Ascending aorta (tissue), 2 donors: Measurements from ENCODE around the gene ENO3. TPM values are rescaled to one million over a fixed set of nuclear protein-coding genes. Genes with fewer than 3 reads are reported as not detected.
"Not testable (repeated sequence)": the region's sequence is repeated elsewhere in the genome, so short reads cannot be mapped to it uniquely, and the experiment has no call there.

Experiments
- DNase-seq, 2 donors: peaks; one replicate each; pipeline ENCODE4 v3.0.0-alpha.2; 2019; ENCODE audit warnings: low spot score in 2 of 2
- H3K27ac ChIP-seq, 2 donors: fragments of 200-600 bp; sonication (generic); one replicate each; pipeline ENCODE4 v1.5.1; 2016 to 2017; ENCODE audit warnings: mild to moderate bottlenecking in 1 of 2
- H3K27me3 ChIP-seq: fragments of 200-600 bp; sonication (generic); one replicate; pipeline ENCODE4 v1.5.1; 2017
- H3K36me3 ChIP-seq, 2 donors: fragments of 200-600 bp; sonication (generic); one replicate each; pipeline ENCODE4 v1.5.1; 2016
- H3K4me1 ChIP-seq, 2 donors: fragments of 200-600 bp; sonication (generic); one replicate each; pipeline ENCODE4 v1.5.1; 2016 to 2017; ENCODE audit warnings: mild to moderate bottlenecking in 1 of 2
- H3K4me3 ChIP-seq, 2 donors: fragments of 200-600 bp; sonication (generic); one replicate each; pipeline ENCODE4 v1.5.1; 2016 to 2017; ENCODE audit warnings: mild to moderate bottlenecking in 1 of 2
- H3K9me3 ChIP-seq, 2 donors: fragments of 200-600 bp; sonication (generic); one replicate each; pipeline ENCODE4 v1.5.1; 2016
- intact Hi-C: fragments of 100-400 bp; cut with DNase I; formaldehyde crosslinking; loops from one replicate; pipeline ENCODE4 v1.15.1; 2023
- total RNA-seq: library from RNA; depleted of rRNA; stranded (reverse); fragments of >200 nt; gene quantifications from one replicate; pipeline ENCODE4 v1.1.0, GENCODE V29; 2016
- TF ChIP-seq, protein P1 (sequence below), 3 experiments: fragments of 200-600 bp in 2 of 3; fragments of 450-650 bp in 1 of 3; sonication (generic) in 2 of 3; IDR thresholded peaks; one replicate each; pipeline ENCODE4 v1.5.1; 2016 to 2019; ENCODE audit warnings: antibody characterized with exemption in 3 of 3, mild to moderate bottlenecking in 1 of 3, moderate library complexity in 1 of 3

The ENO3 gene
- not detected for total RNA-seq

GRCh38 chr17:4950746-4951204 lies at the start of gene ENO3:
Gene ENO3, plus strand, starts transcription at chr17:4951119. Its CDS starts 711 bp downstream, at chr17:4951830.
- Histone ChIP-seq H3K4me1 (peaks cover 10 to 37% of the 10 kb centered on the region in 2 donors), H3K27me3 (no peaks in the 10 kb centered on the region), H3K9me3 (no peaks in the 10 kb centered on the region), H3K4me3 (peak within 1 kb of the TSS; percentile 94 to 100), H3K27ac (peak within 1 kb of the TSS; percentile 93 to 99), H3K36me3 (peaks cover 6 to 11% of the 10 kb centered on the region in 2 donors)
- TF ChIP-seq, protein P1, sequence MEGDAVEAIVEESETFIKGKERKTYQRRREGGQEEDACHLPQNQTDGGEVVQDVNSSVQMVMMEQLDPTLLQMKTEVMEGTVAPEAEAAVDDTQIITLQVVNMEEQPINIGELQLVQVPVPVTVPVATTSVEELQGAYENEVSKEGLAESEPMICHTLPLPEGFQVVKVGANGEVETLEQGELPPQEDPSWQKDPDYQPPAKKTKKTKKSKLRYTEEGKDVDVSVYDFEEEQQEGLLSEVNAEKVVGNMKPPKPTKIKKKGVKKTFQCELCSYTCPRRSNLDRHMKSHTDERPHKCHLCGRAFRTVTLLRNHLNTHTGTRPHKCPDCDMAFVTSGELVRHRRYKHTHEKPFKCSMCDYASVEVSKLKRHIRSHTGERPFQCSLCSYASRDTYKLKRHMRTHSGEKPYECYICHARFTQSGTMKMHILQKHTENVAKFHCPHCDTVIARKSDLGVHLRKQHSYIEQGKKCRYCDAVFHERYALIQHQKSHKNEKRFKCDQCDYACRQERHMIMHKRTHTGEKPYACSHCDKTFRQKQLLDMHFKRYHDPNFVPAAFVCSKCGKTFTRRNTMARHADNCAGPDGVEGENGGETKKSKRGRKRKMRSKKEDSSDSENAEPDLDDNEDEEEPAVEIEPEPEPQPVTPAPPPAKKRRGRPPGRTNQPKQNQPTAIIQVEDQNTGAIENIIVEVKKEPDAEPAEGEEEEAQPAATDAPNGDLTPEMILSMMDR (IDR thresholded peaks at IDR 0.05) = no peak
- no peak for DNase-seq
- intact Hi-C loops = no loop called here

DNA sequence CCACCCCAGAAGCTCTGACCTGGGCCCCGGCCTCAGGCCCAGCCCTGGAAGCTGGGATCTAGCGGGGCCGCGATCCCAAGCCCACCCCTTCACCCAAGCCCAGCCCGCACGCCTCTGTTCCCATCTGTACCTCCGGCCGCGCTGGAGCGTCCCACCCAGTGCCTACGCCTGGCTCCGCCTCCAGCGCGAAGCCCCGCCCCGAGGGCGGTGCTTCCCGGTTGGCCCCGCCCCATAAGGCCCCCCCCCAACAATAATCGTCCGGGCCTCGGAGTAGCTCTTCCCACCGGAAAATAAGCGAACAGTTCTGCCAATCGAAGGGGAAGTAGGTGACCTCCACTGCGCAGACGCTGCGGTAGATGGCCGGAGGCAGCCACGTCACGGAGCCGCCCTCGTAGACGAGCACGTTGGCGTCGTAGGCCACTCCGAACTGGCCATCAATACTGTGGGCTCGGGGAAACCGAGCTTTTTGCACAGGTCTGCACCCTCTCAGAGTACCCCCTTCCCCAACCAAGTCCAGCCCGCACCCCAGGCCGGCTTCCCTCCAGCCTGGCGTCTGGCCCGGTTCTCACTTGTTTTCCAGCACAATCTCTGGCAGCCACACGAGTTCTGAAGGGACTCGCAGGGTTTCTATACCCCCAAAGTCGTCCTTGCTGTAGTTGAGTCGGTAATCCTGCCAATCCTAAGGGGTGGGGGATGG lies 49.1 kb upstream of the ENO3 start:
- H3K9me3 ChIP-seq = no peaks in the 10 kb centered on the region
- peak overlapping the region in 1 of 2 donors; percentile 31 for H3K4me3 ChIP-seq
- peaks cover 3 to 5% of the 10 kb centered on the region in 2 donors for H3K4me1 ChIP-seq
- intact Hi-C loops = loop anchor here (2.0 to 5.0 kb wide), 2 partner anchors 37 to 169 kb away; partner anchors contain the start of gene MED11
- peaks cover 7% of the 10 kb centered on the region for H3K27me3 ChIP-seq
- peak overlapping the region in 1 of 2 donors; percentile 11 for H3K27ac ChIP-seq
- TF ChIP-seq, protein P1 (IDR thresholded peaks at IDR 0.05) = no peak
- peaks cover 5 to 6% of the 10 kb centered on the region in 2 donors for H3K36me3 ChIP-seq
- no peak for DNase-seq

GRCh38 chr17:4902540-4902939 lies 48.4 kb upstream of the ENO3 start:
- Histone ChIP-seq H3K27ac (no peak overlapping the region), H3K9me3 (no peaks in the 10 kb centered on the region)
- intact Hi-C loops = loop anchor here (2.0 to 5.0 kb wide), 2 partner anchors 36 to 170 kb away; partner anchors contain the start of gene MED11

GRCh38 chr17:4903051-4903818 lies 47.7 kb upstream of the ENO3 start, which contains the start of gene CHRNE:
Gene CHRNE, minus strand, starts transcription at chr17:4903098. Its CDS starts 35 bp downstream, at chr17:4903063.
- Histone ChIP-seq H3K27ac (peak within 1 kb of the TSS in 1 of 2 donors; percentile 11), H3K36me3 (no peaks in the 10 kb centered on the region), H3K9me3 (no peaks in the 10 kb centered on the region), H3K27me3 (peaks cover 7% of the 10 kb centered on the region), H3K4me3 (peak within 1 kb of the TSS in 1 of 2 donors; percentile 5), H3K4me1 (peaks cover 3 to 6% of the 10 kb centered on the region in 2 donors)
- intact Hi-C loops = loop anchor here (2.0 to 5.0 kb wide), 2 partner anchors 36 to 171 kb away; partner anchors contain the start of gene MED11
- TF ChIP-seq, protein P1 (IDR thresholded peaks at IDR 0.05) = peak; percentile 59 to 75 (median 72)
- peak in 1 of 2 donors; percentile 90 for DNase-seq

More at GRCh38 chr17:4902540-4902939, 48.4 kb upstream of the ENO3 start:
- DNase-seq = no peak
- TF ChIP-seq, protein P1 (IDR thresholded peaks at IDR 0.05) = no peak
- H3K36me3 ChIP-seq = no peaks in the 10 kb centered on the region
- H3K4me3 ChIP-seq = no peak overlapping the region
- H3K27me3 ChIP-seq = peaks cover 7% of the 10 kb centered on the region
- peaks cover 3 to 5% of the 10 kb centered on the region in 2 donors for H3K4me1 ChIP-seq

- not testable (repeated sequence) for H3K27ac ChIP-seq, H3K9me3 ChIP-seq, H3K36me3 ChIP-seq, H3K27me3 ChIP-seq, DNase-seq, H3K4me3 ChIP-seq, H3K4me1 ChIP-seq
- intact Hi-C loops = loop anchor here (5.0 kb wide), 1 partner anchor 81 kb away; the partner anchor contains the start of gene CAMTA2
Observed at GRCh38 chr17:4906642-4907041, 44.3 kb upstream of the ENO3 start.
